Effector CD4-positive, alpha-beta T cell (primary cell): Measurements from ENCODE around the gene CSTF3.
A peak's percentile ranks its signal among the peaks of the same experiment; 100 is the strongest.

Experiments used
- DNase-seq: peaks from one replicate; pipeline ENCODE4 v3.0.0-alpha.2; 2020

Gene CSTF3

DNA sequence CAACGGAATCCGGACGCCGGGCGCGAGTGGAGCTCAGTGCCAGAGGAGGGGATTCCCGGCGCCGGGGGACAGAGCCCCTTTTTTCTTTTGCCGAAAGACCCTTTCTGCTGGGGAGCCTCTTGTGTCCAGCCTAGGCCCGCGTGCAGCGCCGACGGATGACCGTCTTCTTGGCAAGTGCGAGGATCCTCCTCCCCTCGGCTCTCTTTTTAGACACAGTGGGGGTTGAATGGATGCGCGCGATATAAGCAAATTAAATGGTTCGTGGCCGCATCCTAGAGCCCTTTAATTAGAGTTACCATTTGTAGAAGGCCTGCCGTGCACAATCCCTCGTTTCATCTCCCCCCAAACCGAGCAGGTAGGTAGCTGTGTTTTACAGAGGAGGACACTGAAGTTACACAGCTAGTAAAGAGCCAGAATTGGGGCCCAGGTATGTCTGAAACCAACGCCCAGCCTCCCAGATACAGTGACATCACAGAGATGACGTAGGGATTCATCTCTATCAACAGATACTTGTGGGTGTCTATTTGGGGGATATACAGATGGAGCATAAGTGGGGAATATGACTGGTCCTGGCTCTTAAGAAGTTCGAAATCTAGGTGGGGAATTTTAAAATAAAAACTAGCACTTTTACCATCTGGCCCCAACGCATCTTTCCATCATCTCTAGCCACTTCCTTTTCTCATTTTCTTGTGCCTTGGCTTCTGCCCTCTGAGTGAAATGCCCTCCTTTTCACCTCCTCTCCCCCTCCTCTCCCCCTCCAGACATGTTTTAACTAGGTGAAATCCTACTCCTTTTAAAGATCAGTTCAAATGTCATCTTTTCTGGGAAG is 121.0 kb downstream of the CSTF3 start:
- peak; percentile 26 for DNase-seq

DNA sequence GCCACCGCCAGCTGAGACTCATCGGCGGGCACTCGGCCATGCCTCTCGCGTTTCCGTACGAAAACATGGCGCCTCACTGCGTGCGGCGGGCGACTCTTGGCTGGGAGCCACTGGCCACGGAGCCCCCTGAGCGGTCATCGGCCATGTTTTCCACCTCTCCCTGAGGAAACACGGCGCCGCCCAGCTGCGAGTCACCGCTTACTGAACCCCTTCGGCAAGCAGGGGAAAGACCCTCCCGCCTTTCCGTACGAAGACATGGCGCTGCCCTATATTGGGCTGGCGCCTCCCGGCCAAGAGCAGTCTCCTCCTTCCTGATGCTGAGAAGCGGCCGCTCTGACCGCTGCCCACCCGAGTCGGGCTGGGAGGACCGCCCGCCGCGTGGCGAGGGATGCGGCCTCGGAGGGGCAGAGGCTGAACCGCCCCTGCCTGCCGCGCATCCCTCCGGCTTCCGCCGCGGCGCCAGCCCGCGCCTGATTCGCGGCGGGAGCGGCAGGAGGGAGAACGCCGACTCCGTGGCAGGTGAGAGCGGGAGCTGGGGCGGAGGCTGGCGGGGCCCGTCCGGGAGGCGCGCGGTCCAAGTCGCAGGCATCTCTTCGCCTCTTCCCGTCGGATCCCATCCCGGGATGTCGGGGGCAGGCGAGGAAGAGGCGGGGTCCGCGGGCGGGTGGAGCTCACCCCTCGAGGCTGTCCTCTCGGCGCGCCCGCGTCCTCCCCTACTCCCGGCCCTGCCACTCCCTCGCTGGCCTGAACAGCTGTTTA is 121.8 kb downstream of the CSTF3 start, which contains the start of gene TCP11L1:
TSS of gene TCP11L1 (plus strand) at position 299 of the 759 bp plus-strand sequence. CDS start 4,202 bp downstream, outside the sequence.
- peak; percentile 76 for DNase-seq

DNA sequence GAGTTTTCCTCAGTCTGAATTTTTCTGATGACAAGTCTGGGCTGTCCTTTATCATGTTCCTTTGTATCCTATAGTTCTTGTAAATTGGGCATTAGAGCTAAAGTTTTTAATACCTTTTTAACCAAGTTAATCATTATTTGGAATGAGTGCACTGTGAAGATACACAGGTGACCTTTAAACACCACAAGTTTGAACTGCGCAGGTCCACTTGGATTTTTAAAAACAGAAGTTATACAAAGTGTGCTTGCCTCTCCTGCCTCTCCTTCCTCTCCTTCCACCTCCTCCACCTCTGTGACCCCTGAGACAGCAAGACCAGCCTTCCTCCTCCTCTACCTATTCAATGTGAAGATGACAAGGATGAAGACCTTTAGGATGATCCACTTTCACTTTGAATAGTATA is 126.3 kb downstream of the CSTF3 start:
- no peak for DNase-seq
